ENCODE results near the gene SNAI3.

The SNAI3 gene

DNA sequence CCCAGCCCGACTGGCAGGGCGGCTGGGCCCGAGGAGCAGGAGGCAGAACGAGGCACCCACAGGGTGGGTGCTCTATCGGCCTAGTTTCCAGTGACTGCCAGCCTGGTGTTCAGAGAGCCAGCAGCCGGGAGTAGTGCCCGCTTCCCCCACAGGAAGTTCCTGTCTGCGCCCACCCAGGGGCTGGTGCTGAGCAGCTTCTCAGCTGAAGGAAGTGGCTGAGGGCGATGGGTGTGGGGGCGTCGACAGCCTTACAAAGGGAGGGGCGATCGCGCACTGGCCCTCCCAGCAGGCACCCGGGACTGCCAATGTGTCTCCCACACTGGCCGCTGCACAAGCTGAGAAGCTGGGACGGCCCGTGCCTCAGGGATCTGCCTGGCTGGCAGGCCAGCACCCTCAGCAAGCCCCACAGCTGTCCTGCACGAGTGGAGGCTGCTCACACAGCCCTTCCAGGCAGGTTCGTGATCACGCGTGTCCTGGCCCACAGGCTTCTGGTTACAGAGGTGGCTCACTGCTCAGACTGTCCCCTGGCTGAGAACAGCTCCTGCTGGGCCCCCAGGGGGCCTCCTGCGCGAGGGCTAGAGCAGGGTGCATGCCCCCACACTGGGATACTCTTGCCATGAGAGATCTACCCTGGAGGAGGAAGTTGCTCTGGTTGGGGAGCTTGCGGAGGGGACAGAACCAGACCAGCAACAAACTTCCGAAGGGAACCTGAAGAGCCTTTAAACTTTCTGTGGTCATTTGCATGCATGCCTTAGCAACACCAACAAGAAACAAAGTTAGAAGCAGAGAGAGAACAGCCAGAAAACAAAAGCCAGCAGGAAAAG is 17.4 kb upstream of the SNAI3 start:
- DNase-seq (ENCODE audit: low read depth): no peak

DNA sequence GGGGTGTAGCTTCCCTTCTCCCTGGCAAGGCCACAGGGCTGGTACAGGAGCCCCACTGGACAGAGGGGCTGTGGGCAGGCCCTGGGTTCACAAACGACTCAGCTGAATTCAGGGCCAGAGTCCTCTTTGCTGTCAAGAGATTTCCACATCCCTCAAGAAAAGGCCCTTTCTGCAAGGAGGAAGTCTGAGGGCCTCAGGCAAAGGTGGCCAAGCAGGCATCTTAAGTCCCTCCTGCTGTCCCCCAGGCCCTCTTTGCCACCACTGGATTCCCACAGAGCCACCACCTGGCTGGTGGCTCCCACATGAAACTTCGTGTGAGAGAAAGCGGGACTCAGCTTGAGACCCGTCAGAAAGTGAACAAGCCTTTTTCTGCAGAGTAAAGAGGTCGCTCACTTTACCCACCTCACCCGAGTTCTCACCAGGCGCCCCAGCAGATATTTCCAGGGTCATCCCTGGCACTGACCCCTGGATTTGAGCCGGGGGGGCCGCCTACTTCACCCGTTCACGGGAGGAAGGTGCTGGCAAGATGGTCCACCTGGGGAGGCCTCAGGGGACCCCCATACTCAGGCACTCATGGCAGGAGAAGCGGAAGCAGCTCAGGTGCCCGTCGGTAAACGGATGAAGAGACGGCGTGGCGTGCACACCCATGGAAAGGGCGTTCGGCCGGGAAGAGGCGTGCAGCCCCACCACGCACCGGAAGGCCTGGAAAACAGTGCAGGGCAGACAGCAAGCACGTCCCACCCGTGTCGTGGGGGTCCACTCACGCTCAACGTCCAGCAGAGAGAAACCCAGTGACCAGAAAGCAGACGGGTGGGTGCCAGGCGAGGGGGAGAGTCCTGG is 16.3 kb upstream of the SNAI3 start:
- no peak for DNase-seq (ENCODE audit: low read depth)

DNA sequence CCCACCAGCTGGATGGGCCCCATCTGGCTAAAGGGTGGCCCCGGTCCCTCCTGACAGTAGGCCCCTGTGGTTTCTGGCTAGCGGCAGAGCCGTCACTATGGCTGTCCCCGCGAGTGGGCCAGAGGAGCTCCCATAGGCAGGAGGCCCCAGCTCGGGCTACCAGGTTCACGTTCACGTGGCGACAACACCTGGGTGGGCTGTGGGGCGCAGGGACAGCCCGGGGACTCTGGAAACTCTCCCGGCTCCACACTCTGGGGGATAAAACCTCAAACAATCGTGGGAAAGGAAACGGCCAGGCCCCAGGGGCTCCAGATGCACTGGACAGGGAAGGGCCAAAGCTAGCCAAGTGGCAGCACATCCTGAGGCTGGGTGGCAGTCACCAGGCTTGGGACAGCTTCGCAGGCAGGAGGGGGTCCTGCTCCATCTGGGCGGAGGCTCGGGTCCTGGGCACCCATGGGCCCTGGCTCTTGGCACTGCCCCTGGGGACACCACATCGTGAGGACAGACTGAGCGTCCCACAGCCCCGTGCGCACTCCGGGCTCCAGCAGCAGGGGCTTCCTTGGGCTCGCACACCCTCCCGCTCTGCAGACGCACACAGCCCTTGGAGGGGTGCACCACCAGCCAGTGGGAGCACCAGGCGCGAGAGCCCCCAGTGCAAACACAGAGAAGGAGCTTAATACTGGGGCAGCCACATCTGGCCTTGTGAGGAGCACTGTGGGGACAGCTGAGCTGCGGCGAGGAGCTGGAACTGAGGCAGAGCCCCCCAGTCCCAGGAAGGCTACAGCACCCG is 15.5 kb upstream of the SNAI3 start:
- DNase-seq (ENCODE audit: low read depth): no peak

DNA sequence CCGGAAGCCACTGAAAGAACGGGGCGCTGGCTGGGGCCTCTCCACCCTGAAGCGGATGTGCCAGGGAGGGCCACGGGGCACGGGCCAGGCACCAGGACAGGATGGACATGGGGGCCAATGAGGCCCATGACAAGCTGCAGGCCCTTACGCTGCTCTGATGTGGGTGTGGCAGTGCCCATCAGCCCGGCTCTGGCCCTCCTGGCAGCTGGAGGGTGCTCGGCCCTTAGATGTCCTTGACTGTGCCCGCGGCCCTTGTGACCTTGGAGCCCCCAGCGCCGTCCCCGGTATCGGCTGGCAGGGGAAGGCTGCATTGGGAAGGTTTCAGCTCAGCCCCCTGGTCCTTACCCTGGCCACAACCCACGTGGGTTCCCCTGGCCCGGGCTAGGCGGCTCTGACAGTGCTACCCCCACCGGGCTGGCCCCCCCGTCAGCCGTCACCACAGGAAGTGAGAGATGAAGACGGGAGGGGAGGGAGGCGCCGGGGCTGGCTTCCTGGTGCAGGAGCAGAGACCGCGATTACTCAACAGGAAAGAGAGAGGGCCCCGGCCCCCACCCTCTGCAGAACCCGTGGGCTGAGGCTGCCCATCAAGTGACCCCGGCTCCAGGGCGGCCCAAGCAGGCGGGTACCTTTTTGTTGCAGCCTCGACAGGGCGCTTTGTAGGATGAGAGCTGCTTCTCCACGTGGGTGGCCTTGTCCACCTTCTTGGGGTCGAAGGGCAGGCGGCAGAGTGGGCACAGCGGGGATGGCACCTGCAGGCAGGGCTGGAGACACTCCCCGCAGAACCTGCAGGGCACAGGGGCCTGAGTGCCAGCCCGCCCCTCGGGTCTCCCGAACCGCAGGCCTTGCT is 14.6 kb upstream of the SNAI3 start:
- no peak for DNase-seq (ENCODE audit: low read depth)

DNA sequence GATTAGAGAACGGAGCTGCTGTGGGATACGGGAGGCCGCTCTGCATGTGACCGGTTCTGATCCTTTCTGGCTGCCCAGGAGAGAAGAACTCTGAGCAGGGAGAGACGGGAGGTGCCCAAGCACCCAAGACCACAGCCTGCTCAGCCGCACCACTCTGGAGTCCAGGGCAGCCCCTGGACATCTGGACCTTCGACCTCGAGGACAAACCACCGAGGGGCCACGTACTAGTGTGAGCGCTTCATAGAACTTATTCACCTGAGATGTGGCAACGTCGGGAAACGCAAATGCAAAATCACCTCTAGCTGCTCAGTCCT is 14.0 kb upstream of the SNAI3 start:
- DNase-seq (ENCODE audit: low read depth): no peak

DNA sequence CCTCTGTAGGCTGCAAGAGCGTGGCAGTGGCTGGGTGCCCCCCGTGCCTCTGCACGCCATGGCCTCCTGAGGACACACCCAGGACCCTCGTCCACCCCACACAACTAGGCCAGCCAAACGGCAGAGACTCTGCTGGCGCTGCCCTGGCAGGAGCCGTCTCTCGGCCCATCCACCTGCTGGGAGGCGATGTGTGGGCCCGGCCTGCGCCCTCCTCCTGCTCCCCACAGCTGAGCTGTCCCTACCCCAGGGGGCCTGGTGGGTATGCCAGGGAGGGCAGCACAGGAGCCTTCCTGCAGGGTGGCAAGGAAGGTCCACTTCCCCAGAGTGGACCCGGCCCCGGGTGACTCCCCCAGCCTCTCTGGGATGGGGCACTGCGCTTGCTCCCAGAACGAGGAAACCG is 12.9 kb upstream of the SNAI3 start:
- no peak for DNase-seq (ENCODE audit: low read depth)

DNA sequence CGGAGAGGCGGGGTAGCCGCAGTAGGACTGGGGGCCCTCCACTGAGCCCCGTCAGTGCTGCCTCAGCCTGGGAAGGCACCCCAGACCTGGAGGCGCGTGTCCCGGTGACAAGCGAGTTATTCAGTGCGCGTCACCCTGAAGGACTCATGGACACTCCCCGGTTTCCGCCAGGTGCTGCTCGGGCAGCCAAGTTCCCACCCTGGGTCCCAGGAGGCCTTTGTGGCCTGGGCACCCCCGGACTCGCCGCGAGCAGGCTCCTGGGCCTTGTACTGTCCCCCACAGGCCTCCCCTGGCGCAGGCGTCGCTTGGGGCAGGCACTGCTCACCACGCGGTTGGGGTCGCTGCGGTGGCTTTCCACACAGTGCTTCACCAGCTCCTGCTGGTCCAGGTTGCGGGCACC is 12.3 kb upstream of the SNAI3 start:
- no peak for DNase-seq (ENCODE audit: low read depth)

DNA sequence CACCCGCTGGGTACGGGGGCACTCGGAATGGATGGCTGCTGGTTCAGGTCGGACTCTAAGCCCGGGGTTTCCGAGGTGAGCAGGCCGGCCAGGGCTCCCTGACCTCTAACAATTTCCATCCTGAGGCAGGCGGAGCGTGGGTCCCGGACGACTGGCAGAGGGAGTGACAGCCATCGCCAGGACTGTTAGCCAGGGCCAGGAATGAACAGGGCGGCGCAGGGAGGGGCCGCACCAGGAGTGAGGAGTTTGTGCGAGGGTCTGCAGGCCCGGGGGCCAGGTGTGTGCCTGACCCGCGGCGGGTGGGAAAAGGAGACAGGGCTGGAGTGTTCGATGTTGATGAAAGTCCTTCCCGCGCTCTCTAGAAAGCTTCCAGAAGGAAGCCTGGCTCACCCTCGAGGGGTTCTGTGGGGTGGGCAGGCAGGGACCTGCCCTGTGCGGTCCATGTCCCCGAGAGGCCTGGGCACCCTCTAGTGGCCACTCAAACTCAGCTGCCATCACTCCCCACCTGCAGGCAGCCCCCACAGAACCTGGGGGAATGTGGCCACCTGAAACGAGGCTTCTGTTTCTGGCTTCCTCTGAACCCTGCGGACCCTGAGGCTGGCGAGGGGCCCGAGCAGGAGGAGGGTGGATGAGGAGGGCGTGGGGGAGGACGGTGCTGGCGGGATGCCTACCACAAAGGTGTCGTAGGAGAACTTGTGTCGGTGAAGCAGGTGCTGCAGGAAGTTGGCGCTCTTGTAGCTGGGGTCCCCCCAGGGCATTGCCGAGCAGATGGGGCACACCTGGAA is 11.7 kb upstream of the SNAI3 start:
- DNase-seq (ENCODE audit: low read depth): no peak

DNA sequence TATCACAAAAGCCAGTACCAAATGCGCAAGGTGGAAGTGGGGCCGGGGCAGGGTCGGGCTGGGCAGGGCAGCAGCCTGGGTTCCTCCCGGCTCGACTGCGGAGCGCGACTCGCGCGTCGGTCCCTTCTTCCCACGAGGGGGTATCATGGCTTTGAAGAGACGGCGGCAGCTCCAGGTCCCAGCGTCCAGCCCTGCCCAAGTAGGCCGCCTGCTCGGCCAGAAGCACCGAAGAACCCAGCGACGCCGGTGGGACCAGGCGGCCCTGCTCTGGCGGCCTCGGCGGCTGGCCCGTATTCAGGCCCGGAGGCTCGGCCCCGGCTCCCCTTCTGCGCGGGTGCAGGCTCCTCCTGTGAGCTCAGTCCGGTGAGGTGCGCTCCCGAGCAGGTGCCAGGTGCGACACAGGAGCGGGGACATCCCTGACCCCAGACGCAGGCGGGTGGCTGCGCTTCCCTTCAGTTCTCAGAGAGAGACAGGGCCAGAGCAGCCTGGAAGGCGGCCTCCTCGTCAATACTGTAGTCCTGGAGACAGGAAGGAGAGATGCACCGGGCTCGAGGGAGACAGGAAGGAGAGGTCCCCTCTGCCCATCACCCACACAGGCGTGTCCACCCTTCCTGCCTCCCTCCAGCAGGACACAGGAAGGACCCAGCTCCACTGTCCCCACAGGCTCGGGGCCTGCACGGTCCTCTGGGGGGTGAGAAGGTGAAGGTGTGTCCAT is 11.0 kb upstream of the SNAI3 start:
- no peak for DNase-seq (ENCODE audit: low read depth)

DNA sequence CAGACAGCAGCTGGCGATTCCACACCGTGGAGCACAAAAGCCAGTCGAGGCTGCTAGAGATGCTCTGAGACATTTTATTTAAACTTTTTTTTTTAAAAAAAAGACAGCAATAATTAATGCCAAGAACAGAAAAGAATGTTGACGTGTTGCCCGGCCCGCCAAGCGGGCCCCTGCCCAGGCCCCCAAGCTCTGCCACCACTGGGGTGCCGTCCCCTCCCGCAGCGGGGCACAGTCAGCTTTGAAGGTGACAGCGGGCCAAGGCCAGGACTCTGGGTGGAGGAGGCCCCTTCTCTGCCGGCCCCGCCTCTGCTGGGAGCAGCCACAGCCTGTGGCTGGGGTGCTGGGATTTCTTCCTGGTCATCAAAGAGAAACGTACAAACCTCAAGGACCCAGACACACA is 10.1 kb upstream of the SNAI3 start:
- DNase-seq (ENCODE audit: low read depth): no peak

DNA sequence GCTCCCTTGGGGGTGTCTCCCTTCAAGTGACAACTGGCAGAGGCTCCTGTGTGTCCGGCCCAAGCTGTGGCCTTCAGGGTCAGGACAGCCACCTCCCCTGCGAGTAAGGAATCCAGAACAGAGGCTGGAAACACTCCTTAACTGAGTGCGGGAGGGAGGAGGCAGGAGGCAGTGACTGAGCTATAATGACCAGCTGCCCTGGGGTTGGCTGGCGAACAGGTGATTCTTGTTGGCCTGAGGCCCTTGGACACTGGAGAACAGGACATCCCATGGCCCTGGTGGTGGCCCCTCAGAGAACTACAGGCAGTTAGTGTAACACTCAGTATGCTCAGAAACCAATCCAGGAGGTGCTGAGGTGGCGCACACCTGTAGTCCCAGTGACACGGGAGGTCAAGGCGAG is 9.4 kb upstream of the SNAI3 start:
- DNase-seq (ENCODE audit: low read depth): no peak

DNA sequence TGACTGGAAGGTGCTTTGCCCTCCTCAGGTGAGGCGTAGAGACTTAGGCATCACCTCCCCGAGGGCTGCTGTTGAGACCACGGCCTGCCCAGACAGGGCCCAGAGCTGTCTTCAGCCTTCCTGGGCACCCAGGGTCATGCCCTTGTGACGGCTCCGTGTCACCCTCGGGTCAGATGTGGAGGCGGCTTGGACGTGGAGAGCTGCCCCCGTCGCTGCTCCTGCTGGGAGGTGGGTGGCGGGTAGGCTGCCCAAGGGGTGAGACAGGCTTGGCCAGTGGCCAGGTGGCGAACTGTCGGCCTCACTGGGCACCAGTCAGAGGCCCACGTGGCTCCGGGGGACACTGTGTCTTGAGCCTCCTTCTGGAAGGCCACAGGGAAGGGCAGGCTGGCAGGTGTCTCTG is 8.9 kb upstream of the SNAI3 start:
- DNase-seq (ENCODE audit: low read depth): no peak

DNA sequence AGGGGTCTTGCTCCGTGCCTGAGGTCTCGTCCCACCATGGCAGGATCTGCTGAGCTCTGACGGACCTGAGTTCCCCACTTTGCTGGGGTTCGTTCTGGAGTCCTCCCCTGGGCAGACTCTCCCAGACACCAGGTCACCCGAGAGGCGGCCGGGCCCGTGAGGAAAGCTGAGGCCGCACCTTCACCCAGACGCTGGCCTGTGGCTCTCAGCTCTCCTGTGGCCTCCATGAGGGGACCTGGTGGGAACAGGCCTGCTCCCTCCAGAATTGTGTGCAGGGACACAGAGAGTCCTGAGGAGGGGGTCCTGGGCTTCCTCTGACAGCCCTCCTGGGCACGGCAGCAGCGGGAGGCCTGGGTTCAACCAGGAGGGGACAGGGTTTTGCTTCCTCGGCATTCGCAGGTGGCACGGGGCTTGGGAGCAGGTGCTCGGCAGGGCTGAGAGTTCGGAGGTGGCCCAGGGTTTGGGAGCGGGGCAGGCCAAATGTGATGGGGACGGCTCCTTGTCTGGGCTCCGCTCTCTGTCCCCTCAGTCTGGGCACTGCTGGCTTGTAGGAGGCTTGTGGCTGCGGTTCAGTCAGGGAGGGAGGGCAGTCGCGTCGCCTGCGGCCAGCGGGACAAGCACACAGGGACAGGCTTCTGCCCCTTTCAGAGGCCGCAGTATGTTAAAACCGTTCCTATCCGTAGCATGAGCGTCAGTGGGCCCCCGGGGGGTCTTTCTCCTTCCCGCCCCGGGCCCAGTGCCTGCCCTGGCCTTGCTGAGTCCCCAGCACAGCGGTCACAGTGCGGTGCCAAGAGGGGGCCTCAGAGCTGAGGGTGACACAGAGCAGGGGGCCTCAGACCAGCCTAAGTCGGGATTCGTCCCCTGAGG is 8.1 kb upstream of the SNAI3 start:
- no peak for DNase-seq (ENCODE audit: low read depth)

DNA sequence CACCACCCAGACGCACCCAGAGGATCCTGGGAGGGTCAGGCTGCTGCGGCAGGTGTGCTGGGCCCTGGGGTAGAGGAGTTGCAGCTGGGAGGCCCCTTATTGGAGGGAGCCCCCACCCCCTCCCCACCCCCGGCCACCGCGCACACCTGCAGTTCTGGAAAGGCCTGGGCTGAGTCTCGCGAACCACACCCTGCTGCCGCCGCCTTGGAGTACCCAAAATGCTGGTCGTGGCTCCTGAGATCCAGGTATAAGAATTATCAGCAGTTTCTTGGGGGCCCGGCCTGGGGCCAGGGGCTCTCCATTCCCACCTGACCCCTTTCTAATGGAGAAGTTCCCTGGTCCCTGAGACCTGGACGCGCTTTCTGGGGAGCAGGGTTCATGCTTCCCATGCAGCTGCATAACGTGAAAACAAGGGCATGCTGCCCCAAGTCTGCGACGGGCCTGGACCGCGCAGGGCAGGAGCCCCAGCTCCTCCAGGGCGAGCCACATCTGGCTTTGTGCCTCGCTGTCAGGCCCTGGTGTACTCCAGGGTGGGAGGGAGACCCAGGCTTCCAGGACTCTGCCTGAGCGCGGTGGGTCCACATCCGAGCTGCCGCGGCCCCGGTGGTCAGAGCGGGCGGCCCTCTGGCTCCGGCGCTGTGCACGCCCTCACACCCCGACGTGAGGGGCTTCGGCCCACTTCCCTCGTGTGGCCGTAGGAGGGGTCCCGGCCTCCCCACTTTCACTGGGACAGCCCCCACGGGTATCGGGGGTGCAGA is 7.3 kb upstream of the SNAI3 start:
- no peak for DNase-seq (ENCODE audit: low read depth)

DNA sequence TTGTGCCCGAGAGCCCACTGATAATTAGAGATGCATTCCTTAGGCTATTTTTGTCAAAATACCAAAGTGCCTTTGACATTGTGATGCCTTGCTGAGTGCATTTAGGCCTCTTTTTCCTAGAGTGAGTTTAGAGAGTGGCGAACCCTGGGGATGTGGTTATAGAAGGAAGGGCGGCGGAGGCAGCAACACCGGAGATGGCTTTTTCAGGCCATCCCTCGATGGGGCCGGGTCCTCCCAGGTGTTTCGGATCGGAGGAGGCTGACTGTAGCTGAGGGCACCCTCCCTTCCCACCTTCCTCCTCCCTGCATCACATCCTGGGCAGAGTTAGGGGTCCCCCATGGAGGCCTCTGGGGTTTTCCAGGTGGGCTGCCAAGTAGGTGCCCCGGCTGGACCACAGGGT is 6.6 kb upstream of the SNAI3 start:
- DNase-seq (ENCODE audit: low read depth): no peak

DNA sequence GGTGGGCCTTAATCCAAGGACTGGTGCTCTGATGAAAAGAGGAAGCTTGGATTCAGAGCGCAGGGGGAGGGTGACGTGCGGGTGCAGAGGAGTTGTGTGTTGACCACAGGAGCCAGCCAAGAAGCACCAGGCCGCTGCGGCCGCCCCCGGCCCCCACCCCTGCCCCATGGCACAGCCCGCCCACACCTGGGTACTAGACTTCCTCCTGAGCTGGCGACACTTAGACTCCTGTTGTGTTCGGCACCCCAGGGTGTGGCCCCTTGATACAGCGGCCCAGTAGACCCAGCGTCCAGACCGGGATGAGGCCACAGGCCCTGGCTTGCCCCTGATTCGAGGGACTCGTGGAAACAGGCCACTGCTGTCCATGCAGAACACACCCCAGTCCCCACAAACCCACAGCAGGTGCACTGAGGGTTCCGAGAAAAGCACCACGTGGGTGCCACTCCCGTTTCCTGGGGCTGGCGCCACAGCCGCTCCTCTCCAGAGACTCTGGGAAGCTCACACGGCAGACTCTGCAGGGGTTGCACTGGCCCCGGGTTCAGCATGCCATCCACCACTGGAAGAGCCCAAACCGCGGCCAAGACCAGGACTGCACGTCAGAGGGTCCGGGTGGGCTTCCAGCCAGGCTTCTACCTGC is 5.7 kb upstream of the SNAI3 start:
- DNase-seq (ENCODE audit: low read depth): no peak

DNA sequence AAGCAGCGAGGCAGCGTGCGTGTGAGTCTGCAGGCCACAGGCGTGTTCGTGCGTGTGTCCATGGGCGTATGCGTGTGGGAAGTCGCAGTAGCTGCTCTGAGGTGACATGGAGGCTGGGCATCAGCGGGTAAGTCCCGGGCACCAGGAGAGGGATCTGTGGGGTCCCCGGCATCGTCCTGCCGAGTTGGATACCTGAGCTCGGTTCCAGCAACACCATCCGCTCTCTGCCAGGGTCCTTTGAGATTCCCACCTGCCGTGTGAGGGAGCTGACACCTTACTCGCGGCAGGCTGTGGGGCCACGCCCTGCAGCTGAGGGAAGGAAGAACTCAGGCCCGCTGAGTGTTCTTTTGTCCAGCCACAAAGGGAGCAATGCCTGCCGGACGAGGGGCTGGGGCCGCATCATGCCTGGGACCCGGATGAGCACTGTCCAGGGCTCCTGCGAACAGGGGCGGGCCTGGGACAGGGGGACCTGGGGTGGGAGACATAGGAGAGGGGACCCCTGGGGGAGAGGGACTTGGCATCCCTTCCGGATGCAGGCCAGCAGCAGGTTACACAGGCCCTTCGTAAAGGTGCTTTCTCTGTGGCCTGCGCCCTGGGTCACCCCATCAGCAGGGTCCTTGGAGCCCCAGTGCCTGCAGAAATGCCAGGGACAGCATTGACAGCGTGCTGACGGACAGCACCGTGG is 5.0 kb upstream of the SNAI3 start:
- no peak for DNase-seq (ENCODE audit: low read depth)

Data from fibroblast of the conjunctiva (primary cell).